DMS 273 treated with DMSO at 0.1 percent for 48 hours (cell line): ENCODE results near the gene YBX2.
A peak's percentile ranks its signal among the peaks of the same experiment; 100 is the strongest.
"Not testable (repeated sequence)": the region's sequence is repeated elsewhere in the genome, so short reads cannot be mapped to it uniquely, and the experiment has no call there.

Experiments
- DNase-seq: peaks from one replicate; lab custom pipeline; 2025; lab: John Stamatoyannopoulos, UW

The YBX2 gene

GRCh38 chr17:7294614-7295153, at the start of gene YBX2:
Gene YBX2, minus strand, starts transcription at chr17:7294639. Its CDS starts 139 bp downstream, at chr17:7294500.
- DNase-seq, result no peak

GRCh38 chr17:7343250-7343649, 48.8 kb upstream of the YBX2 start:
- no peak for DNase-seq

DNA sequence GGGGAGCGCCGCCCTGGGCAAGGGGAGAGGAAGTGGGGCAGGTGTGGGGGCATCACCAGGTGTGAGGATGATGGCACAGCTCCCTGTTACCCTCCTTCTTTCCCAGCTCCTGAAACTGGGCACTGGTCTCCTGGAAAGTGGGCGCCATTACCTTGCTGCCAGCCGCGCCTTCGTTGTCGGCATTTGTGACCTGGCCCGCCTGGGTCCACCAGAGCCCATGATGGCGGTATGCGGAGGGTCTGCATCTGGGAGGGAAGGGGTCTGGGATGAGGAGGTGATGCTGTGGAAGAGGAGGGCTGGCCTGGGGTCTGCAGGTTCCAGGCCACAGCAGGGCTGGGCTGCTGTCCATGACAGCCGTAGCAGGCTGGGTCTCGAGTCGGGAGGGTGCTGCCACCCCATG, 47.4 kb upstream of the YBX2 start:
- no peak for DNase-seq

- DNase-seq, result no peak
These were observed 45.7 kb upstream of the YBX2 start for GRCh38 chr17:7340179-7340578.

GRCh38 chr17:7337600-7337999, 43.2 kb upstream of the YBX2 start:
- DNase-seq, result not testable (repeated sequence)

- no peak for DNase-seq
These were observed 42.1 kb upstream of the YBX2 start, which contains the start of gene ACAP1 for GRCh38 chr17:7336240-7337175. Gene ACAP1, plus strand, starts transcription at chr17:7336529. Its CDS starts 206 bp downstream, at chr17:7336735.

DNA sequence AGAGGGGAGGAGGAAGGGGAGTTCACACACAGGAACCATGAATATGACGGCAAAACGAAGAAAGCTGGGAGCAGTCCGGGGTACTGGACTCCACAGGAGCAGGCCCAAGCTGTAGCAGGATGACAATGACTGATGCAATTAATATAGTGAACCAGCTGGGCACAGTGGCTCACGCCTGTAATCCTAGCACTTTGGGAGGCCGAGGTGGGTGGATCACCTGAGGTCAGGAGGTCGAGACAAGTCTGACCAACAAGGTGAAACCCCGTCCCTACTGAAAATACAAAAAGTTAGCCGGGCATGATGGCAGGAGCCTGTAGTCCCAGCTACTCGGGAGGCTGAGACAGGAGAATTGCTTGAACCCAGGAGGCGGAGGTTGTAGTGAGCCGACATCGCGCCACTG, 41.3 kb upstream of the YBX2 start:
- DNase-seq, result not testable (repeated sequence)

DNA sequence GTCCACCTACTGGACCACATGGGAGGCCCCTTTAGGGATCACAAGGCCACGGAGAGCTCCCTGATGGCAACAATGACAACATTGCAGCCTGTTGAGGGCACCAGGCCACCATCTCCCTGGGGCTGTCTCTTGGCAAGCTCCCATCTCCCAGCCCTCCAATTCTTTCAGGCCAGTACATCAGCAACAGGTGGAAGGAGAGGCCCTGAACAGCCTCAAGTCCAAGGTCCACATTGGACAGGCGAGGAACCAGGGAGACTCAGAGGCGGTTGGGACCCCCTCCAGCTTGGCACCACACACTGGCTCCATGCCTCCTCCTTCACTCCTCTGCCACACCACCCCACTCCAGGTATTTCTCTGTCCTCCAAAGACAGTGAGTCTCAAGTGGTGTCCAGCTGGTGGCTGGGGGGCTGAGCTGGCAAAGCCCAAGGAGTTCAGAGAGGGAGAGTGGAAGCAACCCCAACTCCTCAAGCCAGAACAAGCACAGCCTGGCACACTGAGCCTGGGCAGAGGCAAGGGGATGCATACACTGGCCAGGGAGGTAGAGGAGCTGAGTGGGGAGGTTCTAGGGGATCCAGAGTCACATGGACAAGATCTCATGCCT, 40.6 kb upstream of the YBX2 start:
- DNase-seq, result no peak

DNA sequence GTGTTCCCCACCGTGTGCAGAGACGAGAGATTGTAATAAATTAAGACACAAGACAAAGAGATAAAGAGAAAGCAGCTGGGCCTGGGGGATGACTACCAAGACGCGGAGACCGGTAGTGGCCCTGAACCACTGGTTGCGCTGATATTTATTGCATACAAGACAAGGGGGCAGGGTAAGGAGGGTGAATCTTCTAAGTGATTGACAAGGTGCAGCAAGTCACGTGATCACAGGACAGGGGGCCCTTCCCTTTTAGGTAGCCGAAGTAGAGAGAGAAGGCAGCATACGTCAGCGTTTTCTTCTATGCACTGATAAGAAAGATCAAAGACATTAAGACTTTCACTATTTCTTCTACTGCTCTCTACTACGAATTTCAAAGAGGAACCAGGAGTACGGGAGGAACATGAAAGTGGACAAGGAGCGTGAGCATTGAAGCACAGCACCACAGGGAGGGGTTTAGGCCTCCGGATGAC, 38.2 kb upstream of the YBX2 start:
- not testable (repeated sequence) for DNase-seq

DNA sequence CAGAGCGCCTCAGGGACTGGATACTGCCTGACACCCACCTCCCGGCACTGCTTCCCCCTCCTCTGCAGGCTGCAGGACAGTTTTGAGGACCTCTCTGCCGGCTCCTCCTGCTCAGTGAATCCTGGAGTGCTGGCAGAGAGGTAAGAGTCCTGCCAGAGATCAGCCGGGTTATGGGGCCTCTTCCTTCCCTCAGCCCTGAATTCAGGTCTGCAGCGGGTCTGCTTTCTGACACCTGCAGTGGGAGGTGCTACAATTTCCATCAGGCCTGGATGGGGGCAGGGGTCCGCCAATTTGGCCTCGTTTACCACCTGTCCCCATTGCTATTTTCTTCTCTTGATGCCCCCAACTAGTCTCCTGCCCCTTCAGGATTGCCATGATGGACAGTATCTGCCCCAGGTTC, 37.7 kb upstream of the YBX2 start:
- no peak for DNase-seq

DNA sequence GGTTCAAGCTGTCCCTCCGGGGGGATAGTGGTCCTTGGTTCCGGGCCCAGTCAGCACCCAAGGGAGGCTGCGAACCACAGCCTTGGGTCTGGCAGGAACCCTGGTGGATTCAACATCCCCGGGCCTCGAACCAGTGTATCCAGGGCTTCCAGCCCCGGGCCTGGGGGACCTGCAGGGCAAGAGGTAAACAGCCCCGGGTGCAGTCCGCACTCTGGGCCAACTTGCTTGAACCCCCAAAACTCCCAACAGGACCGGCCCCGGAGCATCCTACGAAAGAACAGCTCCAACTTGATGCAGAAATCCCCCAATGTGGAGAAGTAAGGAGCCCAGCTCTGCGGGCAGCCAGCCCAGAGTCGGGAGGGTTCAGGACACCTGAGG, 36.2 kb upstream of the YBX2 start:
- DNase-seq, result no peak

DNA sequence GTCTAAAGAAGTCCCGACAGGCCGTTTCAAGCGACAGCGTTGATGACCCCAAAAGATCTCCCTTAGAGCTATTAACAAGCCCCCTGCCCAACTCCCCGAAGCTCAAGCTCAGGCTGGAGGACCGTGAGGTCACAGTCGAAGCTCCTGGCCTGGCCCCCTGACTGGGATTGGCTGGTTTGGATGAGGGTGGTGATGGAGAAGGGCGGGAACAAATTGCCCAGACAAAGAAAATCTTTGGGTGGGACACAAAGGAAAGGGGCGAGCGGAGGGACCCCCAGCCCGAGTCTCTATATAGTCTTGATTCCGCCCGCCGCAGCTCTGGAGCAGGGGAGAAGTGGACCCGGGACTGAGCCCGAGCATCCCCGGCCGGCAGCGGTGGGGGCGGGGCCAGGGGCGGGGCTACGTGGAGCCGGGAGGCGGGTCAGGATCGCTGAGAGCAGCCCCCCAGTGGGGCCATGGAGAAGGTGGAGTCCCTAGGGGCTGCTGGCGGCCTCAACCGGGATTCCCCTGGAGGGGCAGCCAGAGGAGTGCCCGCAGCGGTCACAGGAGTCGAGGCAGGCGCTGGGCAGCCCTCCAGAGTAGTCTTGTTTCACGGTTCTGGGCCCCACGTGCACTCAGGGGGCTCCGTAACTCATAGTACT, 35.7 kb upstream of the YBX2 start:
- no peak for DNase-seq

- DNase-seq, result peak; percentile 90
These were observed 35.0 kb upstream of the YBX2 start for GRCh38 chr17:7329374-7329996.

- DNase-seq, result no peak
These were observed 34.5 kb upstream of the YBX2 start, which contains the start of gene NEURL4 for GRCh38 chr17:7328840-7329373. Gene NEURL4, minus strand, starts transcription at chr17:7329335. Its CDS starts 23 bp downstream, at chr17:7329312.

DNA sequence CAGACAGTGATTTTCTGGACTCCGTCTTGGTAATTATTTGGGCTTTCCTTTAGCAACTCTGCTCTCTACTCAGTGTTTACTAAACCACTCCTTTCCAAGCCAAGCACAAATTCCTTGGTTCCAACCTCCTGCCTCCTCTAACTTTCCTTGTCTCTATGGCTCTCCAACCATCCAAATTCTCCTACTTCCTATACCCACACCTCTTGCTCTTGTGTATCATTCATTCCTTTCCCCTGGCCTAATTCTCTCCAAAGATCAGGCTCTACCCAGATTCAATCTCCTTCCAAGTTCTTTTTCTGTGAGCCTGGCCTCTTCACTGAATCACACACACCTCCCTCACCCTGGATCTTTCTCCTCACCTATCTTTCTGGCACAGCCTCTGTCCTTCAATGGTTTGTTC, 33.6 kb upstream of the YBX2 start:
- no peak for DNase-seq

DNA sequence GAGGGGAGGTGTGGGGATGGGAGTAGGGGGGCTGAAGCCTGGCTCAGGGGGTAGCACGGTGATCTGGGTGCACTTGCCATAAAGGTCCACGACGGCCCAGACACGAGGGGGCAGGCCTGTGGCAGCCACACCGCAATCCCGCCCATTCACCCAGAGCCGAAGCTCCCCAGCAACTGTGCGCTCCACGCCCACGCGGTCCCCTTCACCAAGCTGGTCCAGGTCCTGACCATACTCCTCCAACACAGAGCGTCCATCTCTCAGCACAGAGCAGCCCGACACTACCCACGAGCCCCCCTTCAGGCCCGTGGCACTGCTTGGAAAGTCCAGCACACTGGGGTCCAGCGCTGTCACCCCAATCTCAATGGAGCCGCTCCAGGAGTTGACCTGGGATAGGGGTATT, 33.1 kb upstream of the YBX2 start:
- no peak for DNase-seq

DNA sequence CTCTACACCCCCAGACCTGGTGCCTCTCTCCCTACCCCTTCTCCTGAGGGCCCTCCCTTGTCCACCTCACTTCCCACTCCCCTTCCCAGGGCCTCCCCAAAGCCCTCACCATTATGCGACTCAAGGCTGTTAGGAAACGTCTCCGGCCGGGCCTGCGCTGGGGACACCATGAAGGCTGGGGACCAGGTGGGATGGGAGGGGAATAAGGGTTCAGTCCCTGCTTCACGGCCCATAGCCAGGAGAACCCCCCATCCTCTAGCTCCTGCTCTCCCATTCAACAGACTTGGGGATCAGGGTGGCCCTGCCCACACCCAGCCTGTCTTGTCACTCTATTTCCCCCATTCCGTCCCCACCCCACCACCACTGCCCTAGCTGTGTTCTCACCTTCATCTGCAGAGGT, 32.6 kb upstream of the YBX2 start:
- DNase-seq, result no peak

DNA sequence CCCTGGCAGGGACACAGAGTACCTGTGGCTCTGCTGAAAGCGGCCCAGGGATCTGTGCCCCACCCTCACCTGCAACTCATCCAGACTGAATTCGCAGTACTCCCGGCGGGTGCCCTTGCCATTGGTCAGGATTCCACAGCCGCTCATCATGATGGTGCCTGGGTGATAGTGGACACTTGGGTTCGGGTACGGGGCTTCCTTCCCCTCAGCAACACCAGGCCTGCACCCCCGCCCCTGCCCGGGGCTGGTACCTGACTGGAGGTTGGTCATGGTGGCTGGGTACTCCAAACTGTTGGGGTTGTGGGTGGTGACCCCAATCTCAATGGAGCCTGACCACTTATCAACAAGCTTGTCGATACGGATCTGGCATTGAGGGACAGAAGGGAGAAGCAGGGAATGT, 31.7 kb upstream of the YBX2 start:
- no peak for DNase-seq

GRCh38 chr17:7325031-7325528, 30.6 kb upstream of the YBX2 start:
- no peak for DNase-seq

- no peak for DNase-seq
These were observed 30.0 kb upstream of the YBX2 start for GRCh38 chr17:7324438-7324779.

- no peak for DNase-seq
These were observed 29.4 kb upstream of the YBX2 start for GRCh38 chr17:7323731-7324437.
